Keratinocyte (primary cell): ENCODE results near the gene DENND2A. TPM values are rescaled to one million over a fixed set of nuclear protein-coding genes. Genes with fewer than 3 reads are reported as not detected.

Experiments used
- DNase-seq: peaks from one replicate; pipeline ENCODE4 v3.0.0-alpha.2; 2011; ENCODE audit warnings: low read depth, missing footprints, low spot score
- FAIRE-seq: peaks from 2 replicates; lab custom pipeline; 2011; peaks lifted over from hg19 to GRCh38; lab: Jason Lieb, UNC
- H2AFZ ChIP-seq: 2 replicates; pipeline ENCODE4 v1.6.0; 2012; ENCODE audit warnings: low read length, control low read depth, inconsistent platforms; ENCODE audit not compliant: control insufficient read depth
- H3K27ac ChIP-seq: 2 replicates; pipeline ENCODE4 v1.5.1; 2011; ENCODE audit warnings: low read length; ENCODE audit not compliant: control insufficient read depth, insufficient read depth
- H3K27me3 ChIP-seq: 3 replicates; pipeline ENCODE4 v1.6.0; 2011; ENCODE audit warnings: low read length; ENCODE audit not compliant: control insufficient read depth, insufficient read depth; ENCODE audit errors: extremely low read depth
- H3K36me3 ChIP-seq, 2 experiments: 2 replicates in 1 of 2; 3 replicates in 1 of 2; pipeline ENCODE4 v1.5.1; 2011; ENCODE audit warnings: low read length in 2 of 2, mild to moderate bottlenecking in 1 of 2; ENCODE audit not compliant: control insufficient read depth in 2 of 2, insufficient read depth in 2 of 2; ENCODE audit errors: extremely low read depth in 1 of 2
- H3K4me1 ChIP-seq: 3 replicates; pipeline ENCODE4 v1.5.1; 2011; ENCODE audit warnings: low read length; ENCODE audit not compliant: control insufficient read depth, insufficient read depth; ENCODE audit errors: extremely low read depth
- H3K4me2 ChIP-seq: 3 replicates; pipeline ENCODE4 v1.6.0; 2011; ENCODE audit warnings: low read depth, low read length; ENCODE audit not compliant: control insufficient read depth, insufficient read depth; ENCODE audit errors: extremely low read depth
- H3K4me3 ChIP-seq, 3 experiments: fragments of 200-600 bp in 1 of 3; sonication (generic) in 1 of 3; 2 replicates in 2 of 3; 3 replicates in 1 of 3; pipeline ENCODE4 v1.5.1; 2011 to 2016; ENCODE audit warnings: low read length in 3 of 3, mild to moderate bottlenecking in 3 of 3, control low read depth in 2 of 3, inconsistent platforms in 1 of 3, low read depth in 1 of 3, mixed read lengths in 1 of 3, mixed run types in 1 of 3, moderate library complexity in 1 of 3; ENCODE audit not compliant: control insufficient read depth in 2 of 3, insufficient read depth in 2 of 3; ENCODE audit errors: extremely low read depth in 1 of 3
- H3K79me2 ChIP-seq: 2 replicates; pipeline ENCODE4 v1.6.0; 2012; ENCODE audit warnings: low read length; ENCODE audit not compliant: control insufficient read depth, insufficient read depth
- H3K9ac ChIP-seq: 3 replicates; pipeline ENCODE4 v1.6.0; 2011; ENCODE audit warnings: low read length; ENCODE audit not compliant: control insufficient read depth, insufficient read depth; ENCODE audit errors: extremely low read depth
- H3K9me1 ChIP-seq: 3 replicates; pipeline ENCODE4 v1.6.0; 2011; ENCODE audit warnings: low read length; ENCODE audit not compliant: control insufficient read depth, insufficient read depth; ENCODE audit errors: extremely low read depth
- H3K9me3 ChIP-seq: 2 replicates; pipeline ENCODE4 v1.5.1; 2012; ENCODE audit warnings: low read depth, low read length; ENCODE audit not compliant: control insufficient read depth
- H4K20me1 ChIP-seq: 3 replicates; pipeline ENCODE4 v1.6.0; 2011; ENCODE audit warnings: low read length; ENCODE audit not compliant: control insufficient read depth, insufficient read depth; ENCODE audit errors: extremely low read depth
- EZH2 ChIP-seq: IDR thresholded peaks from one replicate; pipeline ENCODE4 v1.6.1; 2012; ENCODE audit warnings: inconsistent platforms, mild to moderate bottlenecking, low read length, moderate library complexity
- dilution Hi-C: fragments of 300-500 bp; cut with MboI; formaldehyde crosslinking; loops from one replicate; pipeline ENCODE4 v1.7.0; 2020; ENCODE audit warnings: low sequenced_read_pairs; ENCODE audit not compliant: extremely low pct_ligation_motif_present
- polyA plus RNA-seq, 5 experiments: library from polyadenylated mRNA; depleted of rRNA in 3 of 5; stranded (reverse) in 3 of 5; stranded (forward) in 1 of 5; unstranded in 1 of 5; fragments of >200 nt; gene quantifications; 1 replicate in 1 of 5; 2 replicates in 3 of 5; 3 replicates in 1 of 5; pipeline versions ENCODE4 v1.2.1 to v1.2.3, GENCODE V29; 2011 to 2012; ENCODE audit warnings: missing spikeins in 2 of 5, low read depth in 1 of 5, low replicate concordance in 1 of 5
- TF ChIP-seq, protein P1 (sequence below), 3 experiments: IDR thresholded peaks in 1 of 3; conservative IDR thresholded peaks in 1 of 3; optimal IDR thresholded peaks in 1 of 3; 2 replicates in 2 of 3; 3 replicates in 1 of 3; pipeline versions ENCODE3 to v1.5.1; 2011; ENCODE audit warnings: low read length in 3 of 3, mild to moderate bottlenecking in 3 of 3, moderate library complexity in 2 of 3, control low read depth in 1 of 3, inconsistent platforms in 1 of 3; ENCODE audit not compliant: insufficient read depth in 2 of 3; ENCODE audit errors: extremely low read depth in 1 of 3

DENND2A gene
- polyA plus RNA-seq, 1 donor (not counting 4 experiments of a cell fraction or from before 2014, with no cell fraction given): 1.8 TPM

DNA sequence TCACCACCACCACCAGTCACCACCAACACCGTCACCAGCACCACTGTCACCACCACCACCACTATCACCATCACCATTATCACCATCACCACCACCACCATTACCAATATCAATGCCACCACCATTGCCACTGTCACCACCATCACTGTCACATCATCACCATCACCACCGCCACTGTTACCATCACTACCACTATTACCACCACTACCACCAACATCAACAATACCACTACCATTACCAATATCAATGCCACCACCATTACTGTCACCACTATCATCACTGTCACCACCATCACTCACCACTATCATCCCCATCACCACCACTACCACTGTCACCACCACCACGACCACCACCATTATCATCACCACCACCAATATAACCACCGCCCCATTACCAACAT, 14.0 kb upstream of the DENND2A start:
- H3K27me3 ChIP-seq: no peaks in the 10 kb centered on the region
- DNase-seq (no peak), FAIRE-seq (no peak)
- no peak overlapping the region for H2AFZ ChIP-seq
- no peaks in the 10 kb centered on the region for H3K79me2 ChIP-seq
- H3K4me3 ChIP-seq: no peak overlapping the region
- H3K9ac ChIP-seq: no peak overlapping the region
- no peaks in the 10 kb centered on the region for H3K9me1 ChIP-seq
- H3K27ac ChIP-seq: no peak overlapping the region
- dilution Hi-C loops: no loop called here
- H3K36me3 ChIP-seq: no peaks in the 10 kb centered on the region
- no peak overlapping the region for H3K4me2 ChIP-seq
- no peak for TF ChIP-seq EZH2
- TF ChIP-seq, protein P1, sequence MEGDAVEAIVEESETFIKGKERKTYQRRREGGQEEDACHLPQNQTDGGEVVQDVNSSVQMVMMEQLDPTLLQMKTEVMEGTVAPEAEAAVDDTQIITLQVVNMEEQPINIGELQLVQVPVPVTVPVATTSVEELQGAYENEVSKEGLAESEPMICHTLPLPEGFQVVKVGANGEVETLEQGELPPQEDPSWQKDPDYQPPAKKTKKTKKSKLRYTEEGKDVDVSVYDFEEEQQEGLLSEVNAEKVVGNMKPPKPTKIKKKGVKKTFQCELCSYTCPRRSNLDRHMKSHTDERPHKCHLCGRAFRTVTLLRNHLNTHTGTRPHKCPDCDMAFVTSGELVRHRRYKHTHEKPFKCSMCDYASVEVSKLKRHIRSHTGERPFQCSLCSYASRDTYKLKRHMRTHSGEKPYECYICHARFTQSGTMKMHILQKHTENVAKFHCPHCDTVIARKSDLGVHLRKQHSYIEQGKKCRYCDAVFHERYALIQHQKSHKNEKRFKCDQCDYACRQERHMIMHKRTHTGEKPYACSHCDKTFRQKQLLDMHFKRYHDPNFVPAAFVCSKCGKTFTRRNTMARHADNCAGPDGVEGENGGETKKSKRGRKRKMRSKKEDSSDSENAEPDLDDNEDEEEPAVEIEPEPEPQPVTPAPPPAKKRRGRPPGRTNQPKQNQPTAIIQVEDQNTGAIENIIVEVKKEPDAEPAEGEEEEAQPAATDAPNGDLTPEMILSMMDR (optimal IDR thresholded peaks at IDR 0.05 in 1 of 3, IDR thresholded peaks at IDR 0.05 in 1 of 3, conservative IDR thresholded peaks at IDR 0.05 in 1 of 3; ENCODE audit: extremely low read depth in 1 of 3, insufficient read depth in 2 of 3, low read length in 3 of 3): no peak
- H3K4me1 ChIP-seq: peaks cover 22% of the 10 kb centered on the region
- no peaks in the 10 kb centered on the region for H4K20me1 ChIP-seq
- no peaks in the 10 kb centered on the region for H3K9me3 ChIP-seq

- Histone ChIP-seq H3K4me1 (peaks cover 28% of the 10 kb centered on the region), H3K4me2 (no peak overlapping the region), H3K9me3 (no peaks in the 10 kb centered on the region), H3K27ac (no peak overlapping the region), H3K36me3 (no peaks in the 10 kb centered on the region), H3K79me2 (no peaks in the 10 kb centered on the region), H3K9ac (no peak overlapping the region), H2AFZ (no peak overlapping the region), H4K20me1 (no peaks in the 10 kb centered on the region), H3K27me3 (no peaks in the 10 kb centered on the region), H3K9me1 (no peaks in the 10 kb centered on the region), H3K4me3 (no peak overlapping the region)
- dilution Hi-C loops: no loop called here
- DNase-seq: no peak
- FAIRE-seq: no peak
- TF ChIP-seq, protein P1 (optimal IDR thresholded peaks at IDR 0.05 in 1 of 3, IDR thresholded peaks at IDR 0.05 in 1 of 3, conservative IDR thresholded peaks at IDR 0.05 in 1 of 3; ENCODE audit: extremely low read depth in 1 of 3, insufficient read depth in 2 of 3, low read length in 3 of 3): no peak
- no peak for TF ChIP-seq EZH2
These were observed 13.4 kb upstream of the DENND2A start for GRCh38 chr7:140654109-140654387.
